Brain pericyte (primary cell): ENCODE data around the gene EML6.
"Not testable (repeated sequence)": the region's sequence is repeated elsewhere in the genome, so short reads cannot be mapped to it uniquely, and the experiment has no call there.

Experiments used
- DNase-seq: peaks from one replicate; pipeline ENCODE4 v3.0.0-alpha.2; 2012; ENCODE audit warnings: low read depth, low spot score

Gene EML6

DNA sequence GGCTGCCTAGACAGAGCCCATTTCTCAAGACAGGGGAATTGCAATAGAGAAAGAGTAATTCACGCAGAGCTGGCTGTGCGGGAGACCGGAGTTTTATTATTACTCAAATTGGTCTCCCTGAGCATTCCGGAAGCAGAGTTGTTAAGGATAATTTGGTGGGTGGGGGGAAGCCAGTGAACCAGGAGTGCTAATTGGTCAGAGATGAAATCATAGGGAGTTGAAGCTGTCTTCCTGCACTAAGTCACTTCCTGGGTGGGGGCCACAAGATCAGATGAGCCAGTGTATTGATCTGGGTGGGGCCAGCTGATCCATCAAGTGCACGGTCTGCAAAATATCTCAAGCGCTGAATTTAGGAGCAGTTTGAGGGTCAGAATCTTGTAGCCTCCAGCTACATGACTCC is 242.0 kb downstream of the EML6 start:
- no peak for DNase-seq

DNA sequence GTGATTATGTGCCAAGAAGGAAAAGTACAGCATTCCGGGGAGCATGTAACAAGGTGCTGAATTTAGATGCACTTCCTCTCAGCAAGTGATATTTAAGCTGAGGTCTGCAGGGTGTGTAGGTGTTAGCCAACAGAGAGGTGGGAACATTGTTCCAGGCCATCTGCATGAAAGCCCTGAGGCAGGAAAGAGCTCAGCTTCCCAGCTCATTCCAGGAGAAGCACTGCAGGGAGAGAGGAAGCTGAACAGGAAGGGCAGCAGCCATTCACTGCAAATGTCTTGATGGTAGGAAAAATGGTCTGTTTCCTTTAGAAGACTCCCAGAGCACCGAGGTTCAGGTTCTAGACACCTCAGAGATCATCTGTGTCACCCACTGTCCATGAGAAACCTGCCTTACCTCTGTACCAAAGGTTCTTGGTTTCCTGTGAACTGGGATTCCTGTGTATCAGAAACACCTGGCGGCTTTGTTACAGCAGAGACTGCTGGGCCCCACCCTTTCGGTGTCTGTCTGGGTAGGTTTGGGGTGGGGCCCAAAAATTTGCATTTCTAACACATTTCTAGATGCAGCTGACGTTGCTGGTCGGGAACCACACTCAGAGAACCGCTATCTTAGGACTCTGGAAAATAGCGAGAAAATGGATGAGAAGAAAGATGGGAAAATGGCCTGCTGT is 242.8 kb downstream of the EML6 start:
- no peak for DNase-seq

- DNase-seq: no peak
Observed at GRCh38 chr2:54966837-54967236, 243.4 kb downstream of the EML6 start.

DNA sequence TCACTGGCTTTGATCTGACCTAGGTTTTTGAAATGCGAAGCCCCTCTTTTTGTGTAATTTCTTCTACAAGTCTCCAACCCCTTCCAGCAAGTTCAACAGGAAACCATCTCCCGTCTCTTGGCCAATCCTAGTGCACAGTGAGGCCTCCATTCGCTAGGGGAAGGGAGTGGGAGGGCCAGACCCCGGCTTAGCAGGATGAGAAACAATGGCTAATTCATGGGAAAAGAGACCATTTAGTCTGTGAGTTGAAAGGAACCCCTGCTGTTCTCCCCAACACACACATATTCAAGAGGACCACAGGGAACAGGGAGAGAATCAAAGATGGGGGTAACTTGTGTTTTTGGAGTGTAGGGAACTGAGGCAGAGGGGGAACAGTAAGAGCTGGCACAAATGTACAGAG is 243.8 kb downstream of the EML6 start:
- DNase-seq: no peak

- no peak for DNase-seq
Observed at GRCh38 chr2:54967759-54968365, 244.4 kb downstream of the EML6 start.

- no peak for DNase-seq
Observed at GRCh38 chr2:54968561-54969218, 245.2 kb downstream of the EML6 start.

- DNase-seq: no peak
Observed at GRCh38 chr2:54969295-54969939, 246.0 kb downstream of the EML6 start.

- DNase-seq: no peak
Observed at GRCh38 chr2:54969940-54970338, 246.5 kb downstream of the EML6 start.

DNA sequence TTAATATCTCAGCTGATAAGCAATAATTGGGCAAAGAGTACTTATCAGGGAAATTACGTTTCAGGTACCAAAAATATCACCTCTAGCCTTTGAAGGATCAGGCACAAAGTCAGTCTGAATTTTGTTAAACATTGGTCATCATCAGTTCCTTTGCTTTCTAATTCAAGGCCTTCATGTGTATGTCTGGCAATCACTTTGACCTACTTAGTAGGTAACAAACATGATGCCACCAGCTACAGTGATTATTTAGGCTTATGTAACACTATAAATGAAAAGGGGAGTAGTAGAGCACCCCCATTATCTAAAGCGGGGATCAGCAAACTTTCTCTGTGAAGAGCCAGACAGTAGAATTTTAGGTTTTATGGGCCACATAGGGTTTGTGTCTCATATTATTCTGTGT is 251.7 kb downstream of the EML6 start:
- no peak for DNase-seq

DNA sequence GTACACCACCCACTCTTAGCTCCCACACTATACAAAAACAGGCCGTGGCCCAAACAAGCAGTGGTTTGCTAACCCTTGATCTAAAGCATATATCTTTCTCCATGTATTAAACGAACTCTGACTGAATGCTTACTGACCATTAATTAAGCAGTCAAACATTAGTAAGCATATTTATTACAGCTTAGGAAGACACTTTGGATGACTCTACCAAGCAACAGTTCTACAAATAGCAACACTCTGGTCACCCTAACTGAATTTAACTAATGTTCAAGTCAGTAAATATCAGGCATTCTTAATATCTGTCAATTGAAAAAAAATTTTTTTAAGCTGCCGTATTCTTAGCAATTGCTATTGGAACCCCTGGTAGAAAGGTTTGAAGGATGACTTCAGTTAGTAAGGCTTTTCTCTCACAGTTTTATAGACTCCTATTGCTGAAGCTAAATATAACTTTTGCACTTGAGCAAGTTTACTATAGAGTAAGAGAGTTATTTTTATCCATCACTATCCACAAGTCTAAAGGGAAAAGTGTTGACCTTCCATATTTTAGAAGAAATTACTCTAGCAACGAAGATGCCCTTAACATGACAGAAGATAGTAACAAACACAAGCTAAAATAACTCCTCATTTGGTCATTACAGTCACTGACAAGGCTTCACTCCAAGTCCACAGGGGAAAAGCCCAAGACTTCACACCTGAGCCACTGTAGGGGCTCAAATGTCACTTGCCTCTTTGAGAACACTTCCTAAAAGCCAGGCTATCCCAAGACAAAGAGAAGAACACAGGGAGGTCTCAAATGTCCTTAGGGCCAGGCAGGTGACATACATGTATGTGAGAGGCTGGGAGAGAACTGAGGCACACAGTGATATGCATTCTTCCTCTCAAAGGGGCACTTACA is 252.4 kb downstream of the EML6 start:
- no peak for DNase-seq

GRCh38 chr2:54977149-54977548 is 253.7 kb downstream of the EML6 start:
- DNase-seq: no peak

DNA sequence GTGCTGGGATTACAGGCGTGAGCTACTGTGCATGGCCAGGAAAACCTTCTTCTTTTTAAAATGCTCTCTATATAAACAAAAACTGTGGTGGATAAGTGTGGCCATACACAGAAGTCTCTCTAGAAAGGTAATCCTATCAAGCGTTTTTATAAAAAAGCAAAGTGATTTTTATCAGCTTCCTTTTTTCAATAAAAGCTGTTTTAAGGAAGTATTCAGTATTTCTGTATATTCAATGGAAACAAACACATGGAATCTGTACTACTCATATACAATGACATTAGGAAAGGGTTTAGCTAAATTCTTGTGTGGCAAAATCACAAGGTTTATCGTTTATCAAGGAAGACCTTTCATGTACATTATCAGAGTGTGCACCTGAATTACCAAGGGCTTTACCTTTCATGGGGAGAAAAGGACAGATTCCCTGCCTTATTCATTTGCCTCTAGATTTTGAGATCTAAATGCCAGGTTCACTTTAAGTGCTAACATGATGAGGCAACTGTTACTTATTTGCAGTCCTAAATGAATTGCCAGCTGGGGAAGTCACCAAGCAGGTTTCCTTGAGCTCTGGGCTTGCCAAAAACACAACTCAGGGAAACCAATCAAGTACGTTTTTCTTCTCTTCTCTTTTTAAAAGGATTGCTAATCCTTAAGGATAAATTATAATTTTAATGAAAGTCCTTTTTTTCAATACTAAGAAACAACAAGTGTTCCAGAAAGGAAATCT is 256.0 kb downstream of the EML6 start:
- DNase-seq: no peak

- no peak for DNase-seq
Observed at GRCh38 chr2:54981385-54981784, 257.9 kb downstream of the EML6 start.

GRCh38 chr2:54983345-54984220 is 260.1 kb downstream of the EML6 start:
- no peak for DNase-seq

DNA sequence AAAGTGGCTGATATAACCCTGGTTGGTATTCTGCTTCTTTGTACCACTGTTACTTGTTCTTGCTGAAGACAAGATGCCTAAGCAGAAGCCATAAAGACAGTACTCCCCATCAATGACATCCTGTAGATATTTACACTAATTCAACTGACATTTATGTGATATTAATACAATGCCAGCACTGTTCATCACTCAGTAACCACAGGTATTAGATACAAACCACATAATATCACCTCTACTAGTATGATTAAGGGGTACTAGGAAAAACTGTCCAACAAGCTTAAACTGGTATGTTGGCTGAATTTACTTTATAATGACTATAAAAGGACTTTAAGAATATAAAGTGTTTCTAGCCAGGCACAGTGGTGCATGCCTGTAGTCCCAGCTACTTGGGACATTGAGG is 261.0 kb downstream of the EML6 start:
- DNase-seq: no peak

DNA sequence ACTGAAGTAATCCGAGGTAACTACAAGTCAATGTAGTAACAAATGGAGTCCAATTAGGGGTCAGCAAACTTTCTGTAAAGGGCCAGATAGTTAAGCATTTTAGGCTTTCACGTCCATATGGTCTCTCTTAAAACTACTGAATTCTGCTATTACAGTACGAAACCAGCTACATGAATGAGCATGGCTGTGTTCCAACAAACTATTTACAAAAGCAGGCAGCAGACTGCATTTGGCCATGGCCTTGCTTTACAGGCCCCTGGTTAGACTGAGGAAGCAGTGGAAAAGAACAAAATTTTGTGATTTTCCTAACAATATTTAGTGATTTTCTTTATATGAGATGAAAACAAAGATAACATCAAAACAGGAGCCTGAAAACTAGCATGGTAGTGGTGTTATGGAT is 262.8 kb downstream of the EML6 start:
- DNase-seq: no peak

GRCh38 chr2:54988612-54989011 is 265.1 kb downstream of the EML6 start:
- no peak for DNase-seq

DNA sequence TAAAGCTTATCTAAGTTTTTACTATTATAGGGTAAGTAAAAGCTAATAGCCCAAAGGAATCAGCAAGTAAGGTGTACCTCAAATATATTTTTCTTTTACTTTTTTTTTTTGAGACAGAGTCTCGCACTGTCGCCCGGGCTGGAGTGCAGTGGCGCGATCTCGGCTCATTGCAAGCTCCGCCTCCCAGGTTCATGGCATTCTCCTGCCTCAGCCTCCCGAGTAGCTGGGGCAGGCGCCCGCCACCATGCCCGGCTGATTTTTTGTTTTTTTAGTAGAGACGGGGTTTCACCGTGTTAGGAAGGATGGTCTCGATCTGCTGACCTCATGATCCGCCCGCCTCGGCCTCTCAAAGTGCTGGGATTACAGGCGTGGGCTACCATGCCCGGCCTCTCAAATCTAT is 267.2 kb downstream of the EML6 start:
- not testable (repeated sequence) for DNase-seq

DNA sequence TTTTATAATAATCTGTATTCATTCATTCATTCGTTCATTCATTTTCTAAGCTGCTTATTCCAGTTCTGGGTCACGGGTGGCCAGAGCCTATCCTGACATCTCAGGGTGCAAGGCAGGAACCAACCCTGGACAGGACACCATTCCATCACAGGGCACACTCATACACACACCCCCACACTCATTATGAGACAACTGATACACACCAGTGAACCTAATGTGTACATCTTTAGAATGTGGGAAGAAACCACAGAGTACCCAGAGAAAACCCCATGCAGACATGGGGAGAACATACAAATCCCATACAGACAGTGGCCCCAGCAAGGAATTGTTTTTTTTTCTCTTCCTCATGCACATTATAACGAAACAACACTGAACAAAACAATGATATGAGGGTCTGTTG is 272.1 kb downstream of the EML6 start:
- DNase-seq: no peak

DNA sequence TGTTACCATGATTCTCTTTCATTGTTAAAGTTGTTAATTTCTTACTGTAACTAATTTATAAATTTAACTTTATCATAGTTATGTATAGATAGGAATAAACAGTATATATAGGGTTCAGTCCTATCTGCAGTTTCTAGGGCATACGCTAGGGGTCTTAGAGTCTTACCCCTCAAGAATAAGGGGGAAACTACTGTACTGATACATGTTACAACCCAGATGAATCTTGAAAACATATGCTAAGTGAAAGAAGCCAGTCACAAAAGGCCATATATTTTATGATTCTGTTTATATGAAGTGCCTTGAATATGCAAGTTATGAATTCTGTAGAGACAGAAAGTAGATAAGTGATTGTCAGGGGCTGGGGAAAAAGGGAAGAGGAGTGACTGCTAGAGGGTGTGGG is 274.4 kb downstream of the EML6 start:
- no peak for DNase-seq
